NCI-H2171 treated with DMSO at 0.1 percent for 48 hours (cell line): ENCODE data around the gene PPM1D.

Source experiments
- DNase-seq: peaks from one replicate; lab custom pipeline; 2025; lab: John Stamatoyannopoulos, UW

Gene PPM1D

GRCh38 chr17:60618854-60619526 lies 19.0 kb downstream of the PPM1D start:
- no peak for DNase-seq

- DNase-seq, result no peak
These were observed 23.0 kb downstream of the PPM1D start for GRCh38 chr17:60622961-60623360.

- DNase-seq, result no peak
These were observed 23.4 kb downstream of the PPM1D start for GRCh38 chr17:60623415-60623814.

DNA sequence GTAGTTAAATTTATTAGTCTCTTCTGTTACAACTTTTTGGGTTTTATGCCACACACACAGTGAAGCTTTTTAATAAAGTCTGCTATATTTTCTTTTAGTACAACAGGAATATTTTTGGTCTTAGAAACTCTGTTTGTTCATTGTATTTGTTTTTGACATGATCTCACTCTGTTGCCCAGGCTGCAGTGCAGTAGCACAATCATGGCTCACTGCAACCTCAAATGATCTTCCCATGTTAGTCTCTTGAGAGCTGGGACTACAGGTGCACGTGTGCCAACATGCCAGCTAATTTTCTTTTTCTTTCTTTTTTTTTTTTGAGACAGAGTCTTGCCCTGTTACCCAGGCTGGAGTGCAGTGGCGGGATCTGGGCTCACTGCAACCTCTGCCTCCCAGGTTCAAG lies 27.1 kb downstream of the PPM1D start:
- DNase-seq, result no peak

DNA sequence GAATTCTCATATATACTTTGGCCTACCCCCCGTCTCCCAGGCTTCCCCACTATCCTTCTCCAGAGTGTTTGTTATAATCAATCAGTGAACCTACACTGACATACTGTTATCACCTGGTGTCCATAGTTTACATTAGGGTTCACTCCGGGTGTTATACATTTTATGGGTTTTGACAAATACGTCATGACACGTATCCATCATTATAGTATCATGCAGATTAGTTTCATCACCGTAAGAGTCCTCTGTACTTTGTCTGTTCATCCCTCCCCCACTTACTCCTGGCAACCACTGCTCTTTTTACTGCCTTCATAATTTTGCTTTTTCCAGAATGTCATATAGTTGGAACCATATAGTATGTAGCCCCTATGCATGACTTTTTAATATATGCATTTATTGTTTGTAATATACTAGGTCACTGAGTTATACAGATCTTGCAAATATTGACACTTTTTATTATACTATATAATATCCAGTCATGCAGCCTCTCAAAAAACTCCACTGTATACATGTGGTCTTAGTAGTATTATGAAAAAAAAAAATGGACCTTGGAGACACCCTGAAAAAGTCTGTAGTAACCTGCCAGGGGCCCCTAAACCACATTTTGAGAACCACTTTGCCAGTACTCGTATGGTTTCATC lies 28.4 kb downstream of the PPM1D start:
- no peak for DNase-seq

GRCh38 chr17:60629120-60629519 lies 29.1 kb downstream of the PPM1D start:
- DNase-seq, result no peak

GRCh38 chr17:60630352-60630751 lies 30.4 kb downstream of the PPM1D start:
- no peak for DNase-seq

DNA sequence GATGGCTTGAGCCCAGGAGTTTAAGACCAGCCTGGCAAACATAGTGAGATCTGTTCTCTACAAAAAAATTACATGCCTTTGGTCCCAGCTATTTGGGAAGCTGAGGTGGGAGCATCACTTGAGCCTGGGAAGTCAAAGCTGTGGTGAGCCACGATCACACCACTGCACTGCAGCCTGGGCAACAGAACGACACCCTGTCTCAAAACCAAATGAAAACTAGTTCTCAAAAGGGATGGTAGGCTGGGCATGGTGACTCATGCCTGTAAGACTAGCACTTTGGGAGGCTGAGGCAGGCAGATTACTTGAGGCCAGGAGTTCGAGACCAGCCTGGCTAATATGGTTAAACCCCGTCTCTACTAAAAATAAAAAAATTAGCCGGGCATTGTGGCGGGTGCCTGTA lies 31.1 kb downstream of the PPM1D start:
- no peak for DNase-seq

GRCh38 chr17:60637683-60638082 lies 37.7 kb downstream of the PPM1D start:
- no peak for DNase-seq

GRCh38 chr17:60639019-60639330 lies 39.0 kb downstream of the PPM1D start:
- no peak for DNase-seq

- peak; percentile 39 for DNase-seq
These were observed 40.5 kb downstream of the PPM1D start for GRCh38 chr17:60640503-60640902.

- no peak for DNase-seq
These were observed 41.1 kb downstream of the PPM1D start for GRCh38 chr17:60641126-60641525.

DNA sequence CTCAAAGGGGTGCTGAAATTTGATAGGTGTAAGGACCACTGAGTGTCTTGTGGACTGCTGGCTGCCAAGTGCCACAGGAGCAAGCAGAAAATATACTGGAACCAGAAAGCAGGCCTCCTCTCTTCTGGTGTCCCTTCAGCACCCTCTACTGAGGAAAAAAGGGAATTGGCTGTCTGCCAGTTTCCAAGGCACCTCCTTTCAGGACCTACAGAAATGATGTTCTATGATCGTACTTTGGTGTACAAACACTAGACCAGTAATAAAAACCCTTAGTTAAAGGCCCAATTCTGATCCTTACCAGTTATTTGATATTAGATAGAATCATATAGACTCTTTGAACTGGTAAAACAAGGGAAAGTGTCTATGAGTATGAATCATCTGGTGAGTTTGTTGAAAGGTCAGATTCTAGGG lies 41.8 kb downstream of the PPM1D start:
- peak; percentile 48 for DNase-seq

DNA sequence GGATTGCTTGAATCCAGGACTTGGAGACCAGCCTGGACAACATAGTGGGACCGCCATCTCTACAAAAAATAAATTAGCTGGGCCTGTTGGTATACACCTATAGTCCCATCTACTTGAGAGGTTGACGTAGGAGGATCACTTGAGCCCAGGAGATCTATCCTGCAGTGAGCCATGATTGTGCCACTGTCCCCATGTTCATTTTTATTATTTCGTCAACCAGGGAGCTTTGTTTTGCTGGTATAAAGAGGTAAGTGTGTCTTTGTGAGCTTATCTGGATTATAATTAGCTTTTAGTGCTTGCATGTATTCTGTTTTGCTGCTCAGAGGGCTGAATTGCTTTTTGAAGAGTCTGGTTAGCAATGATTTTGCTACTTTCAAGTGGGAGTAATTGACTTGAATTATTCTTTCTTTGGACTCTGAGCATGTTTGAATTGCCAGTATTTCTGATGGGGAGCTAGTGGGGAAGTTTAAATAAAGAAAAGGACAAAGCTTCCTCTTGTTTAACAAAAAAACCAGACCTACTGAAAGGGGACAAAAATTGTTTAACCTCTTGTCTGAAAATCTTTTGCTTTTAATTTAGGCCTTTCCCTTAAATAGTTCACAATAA lies 46.0 kb downstream of the PPM1D start:
- no peak for DNase-seq

- no peak for DNase-seq
These were observed 46.7 kb downstream of the PPM1D start for GRCh38 chr17:60646701-60647100.

GRCh38 chr17:60647705-60648104 lies 47.7 kb downstream of the PPM1D start:
- no peak for DNase-seq

GRCh38 chr17:60652454-60653247 lies 52.7 kb downstream of the PPM1D start:
- no peak for DNase-seq

GRCh38 chr17:60653569-60653968 lies 53.6 kb downstream of the PPM1D start:
- no peak for DNase-seq

GRCh38 chr17:60656499-60656898 lies 56.5 kb downstream of the PPM1D start:
- DNase-seq, result no peak

DNA sequence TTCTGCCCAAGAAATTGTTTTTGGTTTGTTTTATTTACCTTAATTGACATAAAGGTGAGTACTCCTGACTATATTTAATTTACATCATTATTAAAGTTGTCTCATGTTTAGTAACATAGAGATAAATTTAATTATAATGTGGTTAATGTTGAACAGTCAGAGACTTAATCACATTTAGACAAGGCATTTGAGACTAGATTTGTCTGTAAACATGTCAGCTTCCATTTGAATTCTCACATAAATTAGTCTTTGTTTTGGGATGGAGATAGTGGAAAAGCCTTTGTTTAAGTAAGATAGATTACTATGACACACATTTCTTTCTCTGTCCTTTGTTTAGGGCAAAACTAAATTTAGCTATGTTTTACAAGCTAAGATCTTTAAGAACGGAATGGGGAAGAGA lies 59.2 kb downstream of the PPM1D start:
- no peak for DNase-seq

- DNase-seq, result no peak
These were observed 61.5 kb downstream of the PPM1D start for GRCh38 chr17:60661489-60661888.

GRCh38 chr17:60664022-60664421 lies 64.0 kb downstream of the PPM1D start:
- DNase-seq, result no peak

DNA sequence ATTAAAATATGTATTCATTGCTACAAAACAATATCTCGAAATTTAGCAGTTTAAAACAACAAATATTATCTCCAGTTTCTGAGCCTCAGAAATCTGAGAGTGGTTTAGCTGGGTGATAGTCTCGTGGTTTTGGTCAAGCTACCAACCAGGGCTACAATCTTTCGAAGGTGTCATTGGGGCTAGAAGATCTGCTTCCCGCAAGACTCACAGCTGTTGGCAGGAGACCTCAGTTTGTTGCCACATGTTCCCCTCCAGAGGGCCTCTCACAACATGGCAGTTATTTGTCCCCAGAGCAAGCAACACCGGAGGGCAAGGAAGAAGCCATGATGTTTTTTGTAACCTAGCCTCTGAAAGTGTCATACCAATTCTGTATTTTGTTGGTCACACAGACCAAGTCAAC lies 65.6 kb downstream of the PPM1D start:
- no peak for DNase-seq
